ENCODE measurements around the gene SERPINA4. TPM values are rescaled to one million over a fixed set of nuclear protein-coding genes. Genes with fewer than 3 reads are reported as not detected.

Gene SERPINA4
- total and polyA plus RNA-seq, 2 of the 13 experiments (the other 11 are each of a cell fraction or from before 2014, with no cell fraction given): 39.1 to 57.8 TPM

- Histone ChIP-seq H3K4me3 (replicated peaks in 1 of 3; ENCODE audit: insufficient read depth in 1 of 3, low read depth in 2 of 3, low read length in 3 of 3) (peak overlapping the region in 1 of 3 experiments; percentile 42; a peak in 1 of 6 replicates), H3K27ac (ENCODE audit: extremely low read length, insufficient read depth, low read length) (peak overlapping the region; percentile 86), H3K4me1 (ENCODE audit: insufficient read depth, low read length) (peaks cover 73% of the 10 kb centered on the region), H3K9ac (ENCODE audit: insufficient read depth, low read depth, low read length) (peak overlapping the region; percentile 57), H3K4me2 (ENCODE audit: low read depth, low read length) (peak overlapping the region; percentile 62), H3K36me3 (replicated peaks in 1 of 2; ENCODE audit: control insufficient read depth in 1 of 2, insufficient read depth in 2 of 2, low read length in 2 of 2) (peaks cover 19 to 43% of the 10 kb centered on the region in 2 experiments), H4K20me1 (ENCODE audit: insufficient read depth, low read length) (no peaks in the 10 kb centered on the region), H3K27me3 (ENCODE audit: control insufficient read depth in 1 of 2, insufficient read depth in 2 of 2, low read length in 2 of 2) (no peaks in the 10 kb centered on the region), H2AFZ (ENCODE audit: low read length) (no peak overlapping the region), H3K79me2 (ENCODE audit: insufficient read depth, low read length) (peaks cover 43% of the 10 kb centered on the region), H3K9me3 (ENCODE audit: low read length) (no peaks in the 10 kb centered on the region)
- POLR2A ChIA-PET: interaction anchor here (1.0 to 15.7 kb wide), 14 partner anchors 10 to 206 kb away, joined by 3 to 638 read pairs (median 8); partner anchors contain the start of genes SERPINA1, SERPINA3, SERPINA4 and SERPINA5
- ATAC-seq: peak; percentile 2; the same call in 2 of the 3 replicates
- TSS peak; percentile 14 for BruUV-seq (replicated peaks)
- peak; percentile 32 for FAIRE-seq
- intact Hi-C loops (cut with micrococcal nuclease; ENCODE audit: unreplicated experiment) (loop anchor here (1.0 kb wide), 1 partner anchor 11 kb away; no protein-coding TSS in a partner anchor), in situ Hi-C loops (cut with HindIII; ENCODE audit: extremely low pct_ligation_motif_present, low pct_unique_long_range_greater_than_20kb) (no loop called here)
- WGBS (ENCODE audit: low lambda C conversion rate): 78% methylated on average over 3 of the region's 3 CpGs
- CTCF ChIA-PET (ENCODE audit: low intra/inter-chr PET ratio, low total read pairs): no interaction called here
- no peak for DNase-seq (ENCODE audit: low spot score)
- TF ChIP-seq, protein P1, sequence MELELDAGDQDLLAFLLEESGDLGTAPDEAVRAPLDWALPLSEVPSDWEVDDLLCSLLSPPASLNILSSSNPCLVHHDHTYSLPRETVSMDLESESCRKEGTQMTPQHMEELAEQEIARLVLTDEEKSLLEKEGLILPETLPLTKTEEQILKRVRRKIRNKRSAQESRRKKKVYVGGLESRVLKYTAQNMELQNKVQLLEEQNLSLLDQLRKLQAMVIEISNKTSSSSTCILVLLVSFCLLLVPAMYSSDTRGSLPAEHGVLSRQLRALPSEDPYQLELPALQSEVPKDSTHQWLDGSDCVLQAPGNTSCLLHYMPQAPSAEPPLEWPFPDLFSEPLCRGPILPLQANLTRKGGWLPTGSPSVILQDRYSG (CRISPR knock-in tag; IDR thresholded peaks at IDR 0.05): no peak
- TF ChIP-seq ZNF761 (CRISPR knock-in tag; conservative IDR thresholded peaks at IDR 0.05) (0 out of 2 replicates have a peak, but pooled peaks have one; percentile 6), ZNF720 (CRISPR knock-in tag; IDR thresholded peaks at IDR 0.05) (no peak), ZNF614 (CRISPR knock-in tag; IDR thresholded peaks at IDR 0.05; ENCODE audit: borderline replicate concordance) (no peak), ZKSCAN8 (CRISPR knock-in tag; IDR thresholded peaks at IDR 0.05; ENCODE audit: borderline replicate concordance) (no peak), PITX1 (CRISPR knock-in tag; IDR thresholded peaks at IDR 0.05) (no peak), RBFOX2 (IDR thresholded peaks at IDR 0.05; ENCODE audit: low read depth, low read length) (peak; percentile 46), RBM22 (optimal IDR thresholded peaks at IDR 0.05; ENCODE audit: low read length) (peak; percentile 60), ZNF446 (CRISPR knock-in tag; IDR thresholded peaks at IDR 0.05) (0 out of 2 replicates have a peak, but pooled peaks have one; percentile 22), ZNF547 (CRISPR knock-in tag; IDR thresholded peaks at IDR 0.05) (no peak), IRF9 (CRISPR knock-in tag; IDR thresholded peaks at IDR 0.05; ENCODE audit: borderline replicate concordance) (peak; percentile 15), THRA (CRISPR knock-in tag; IDR thresholded peaks at IDR 0.05; ENCODE audit: borderline replicate concordance) (no peak), FOXC1 (CRISPR knock-in tag; IDR thresholded peaks at IDR 0.05; ENCODE audit: borderline replicate concordance) (0 out of 2 replicates have a peak, but pooled peaks have one; percentile 10), POLR2G (IDR thresholded peaks at IDR 0.05; ENCODE audit: low read depth, low read length) (peak; percentile 33; the same call in 1 of the 2 replicates), ZC3H4 (CRISPR knock-in tag; IDR thresholded peaks at IDR 0.05; ENCODE audit: borderline replicate concordance) (peak; percentile 44; the same call in 1 of the 2 replicates), ZNF3 (CRISPR knock-in tag; IDR thresholded peaks at IDR 0.05) (no peak)
- TF ChIP-seq, protein P2, sequence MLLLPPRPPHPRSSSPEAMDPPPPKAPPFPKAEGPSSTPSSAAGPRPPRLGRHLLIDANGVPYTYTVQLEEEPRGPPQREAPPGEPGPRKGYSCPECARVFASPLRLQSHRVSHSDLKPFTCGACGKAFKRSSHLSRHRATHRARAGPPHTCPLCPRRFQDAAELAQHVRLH (CRISPR knock-in tag; IDR thresholded peaks at IDR 0.05; ENCODE audit: borderline replicate concordance, low read depth): no peak
- TF ChIP-seq, protein P3, sequence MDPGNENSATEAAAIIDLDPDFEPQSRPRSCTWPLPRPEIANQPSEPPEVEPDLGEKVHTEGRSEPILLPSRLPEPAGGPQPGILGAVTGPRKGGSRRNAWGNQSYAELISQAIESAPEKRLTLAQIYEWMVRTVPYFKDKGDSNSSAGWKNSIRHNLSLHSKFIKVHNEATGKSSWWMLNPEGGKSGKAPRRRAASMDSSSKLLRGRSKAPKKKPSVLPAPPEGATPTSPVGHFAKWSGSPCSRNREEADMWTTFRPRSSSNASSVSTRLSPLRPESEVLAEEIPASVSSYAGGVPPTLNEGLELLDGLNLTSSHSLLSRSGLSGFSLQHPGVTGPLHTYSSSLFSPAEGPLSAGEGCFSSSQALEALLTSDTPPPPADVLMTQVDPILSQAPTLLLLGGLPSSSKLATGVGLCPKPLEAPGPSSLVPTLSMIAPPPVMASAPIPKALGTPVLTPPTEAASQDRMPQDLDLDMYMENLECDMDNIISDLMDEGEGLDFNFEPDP (CRISPR knock-in tag; conservative IDR thresholded peaks at IDR 0.05): 0 out of 2 replicates have a peak, but pooled peaks have one; percentile 75
Measured at GRCh38 chr14:94593376-94593748, 32.1 kb downstream of the SERPINA4 start.

Data from HepG2 (cell line).